ENCODE results near the gene RTBDN.

DNA sequence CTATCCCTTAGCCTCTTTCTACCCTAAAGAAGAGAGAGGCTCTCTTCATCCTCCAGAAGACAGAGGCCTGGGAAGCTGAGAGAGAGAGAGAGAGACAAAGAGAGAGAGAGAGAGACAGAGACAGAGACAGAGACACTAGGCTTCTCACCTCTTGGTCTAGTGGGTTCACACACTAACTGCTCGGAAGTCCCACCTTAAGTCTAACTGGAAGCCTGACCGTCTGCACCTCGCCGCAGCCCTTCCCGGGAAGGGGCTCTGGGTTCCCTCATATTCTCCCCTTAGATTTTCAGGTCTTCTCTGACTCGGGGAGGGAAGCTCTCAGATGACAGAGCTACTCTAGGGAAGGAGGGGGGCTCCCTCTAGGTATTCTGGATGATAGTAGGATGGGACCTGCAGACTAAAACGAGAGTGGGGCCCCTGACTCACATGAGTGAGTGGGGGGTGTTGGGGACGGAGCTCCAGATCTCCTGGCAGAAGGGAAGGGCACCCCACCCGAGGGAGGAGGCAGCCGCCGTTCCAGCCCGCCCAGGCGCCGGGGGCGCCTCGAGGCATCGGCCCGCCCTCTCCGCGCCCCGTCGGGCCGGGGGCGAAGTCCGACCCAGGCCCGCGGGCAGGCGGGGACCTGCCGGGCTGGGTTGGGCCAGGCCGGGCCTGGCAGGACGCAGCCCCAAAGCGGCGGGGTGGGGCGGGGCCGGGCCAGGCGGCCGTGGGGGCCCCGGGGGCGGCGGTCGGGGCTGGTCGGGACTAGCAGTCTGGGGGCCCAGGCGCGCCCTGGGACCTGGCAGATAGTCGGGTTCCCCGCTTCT lies 45.1 kb downstream of the RTBDN start:
- TF ChIP-seq, protein P1, sequence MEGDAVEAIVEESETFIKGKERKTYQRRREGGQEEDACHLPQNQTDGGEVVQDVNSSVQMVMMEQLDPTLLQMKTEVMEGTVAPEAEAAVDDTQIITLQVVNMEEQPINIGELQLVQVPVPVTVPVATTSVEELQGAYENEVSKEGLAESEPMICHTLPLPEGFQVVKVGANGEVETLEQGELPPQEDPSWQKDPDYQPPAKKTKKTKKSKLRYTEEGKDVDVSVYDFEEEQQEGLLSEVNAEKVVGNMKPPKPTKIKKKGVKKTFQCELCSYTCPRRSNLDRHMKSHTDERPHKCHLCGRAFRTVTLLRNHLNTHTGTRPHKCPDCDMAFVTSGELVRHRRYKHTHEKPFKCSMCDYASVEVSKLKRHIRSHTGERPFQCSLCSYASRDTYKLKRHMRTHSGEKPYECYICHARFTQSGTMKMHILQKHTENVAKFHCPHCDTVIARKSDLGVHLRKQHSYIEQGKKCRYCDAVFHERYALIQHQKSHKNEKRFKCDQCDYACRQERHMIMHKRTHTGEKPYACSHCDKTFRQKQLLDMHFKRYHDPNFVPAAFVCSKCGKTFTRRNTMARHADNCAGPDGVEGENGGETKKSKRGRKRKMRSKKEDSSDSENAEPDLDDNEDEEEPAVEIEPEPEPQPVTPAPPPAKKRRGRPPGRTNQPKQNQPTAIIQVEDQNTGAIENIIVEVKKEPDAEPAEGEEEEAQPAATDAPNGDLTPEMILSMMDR (IDR thresholded peaks at IDR 0.05) = no peak
- TF ChIP-seq ZFX (IDR thresholded peaks at IDR 0.05; ENCODE audit: borderline replicate concordance) = no peak
